GM12873 (cell line): ENCODE data around the gene WASF2.

Experiments used
- TF ChIP-seq, protein P1 (sequence below): IDR thresholded peaks from 2 replicates; pipeline ENCODE4 v1.5.1; 2012; ENCODE audit warnings: low read depth, mild to moderate bottlenecking, moderate library complexity, low read length, control low read depth; ENCODE audit not compliant: insufficient read depth; ENCODE audit errors: missing control alignments

The WASF2 gene

DNA sequence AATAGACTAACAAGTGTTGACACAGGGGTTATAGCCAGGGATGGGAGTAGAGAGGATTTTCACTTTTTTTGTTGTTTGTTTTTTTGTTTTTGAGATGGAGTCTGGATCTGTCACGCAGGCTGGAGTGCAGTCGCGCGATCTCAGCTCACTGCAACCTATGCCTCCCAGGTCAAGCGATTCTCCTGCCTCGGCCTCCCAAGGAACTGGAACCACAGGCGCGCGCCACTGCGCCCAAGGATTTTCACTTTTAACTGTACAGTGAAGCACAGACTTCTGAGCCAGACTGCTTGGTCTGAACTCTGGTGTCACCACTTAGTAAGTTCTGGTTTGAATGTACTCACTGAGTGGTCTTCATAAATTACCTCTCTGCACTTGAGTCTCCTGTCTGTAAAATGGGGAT, 40.2 kb upstream of the WASF2 start:
- TF ChIP-seq, protein P1, sequence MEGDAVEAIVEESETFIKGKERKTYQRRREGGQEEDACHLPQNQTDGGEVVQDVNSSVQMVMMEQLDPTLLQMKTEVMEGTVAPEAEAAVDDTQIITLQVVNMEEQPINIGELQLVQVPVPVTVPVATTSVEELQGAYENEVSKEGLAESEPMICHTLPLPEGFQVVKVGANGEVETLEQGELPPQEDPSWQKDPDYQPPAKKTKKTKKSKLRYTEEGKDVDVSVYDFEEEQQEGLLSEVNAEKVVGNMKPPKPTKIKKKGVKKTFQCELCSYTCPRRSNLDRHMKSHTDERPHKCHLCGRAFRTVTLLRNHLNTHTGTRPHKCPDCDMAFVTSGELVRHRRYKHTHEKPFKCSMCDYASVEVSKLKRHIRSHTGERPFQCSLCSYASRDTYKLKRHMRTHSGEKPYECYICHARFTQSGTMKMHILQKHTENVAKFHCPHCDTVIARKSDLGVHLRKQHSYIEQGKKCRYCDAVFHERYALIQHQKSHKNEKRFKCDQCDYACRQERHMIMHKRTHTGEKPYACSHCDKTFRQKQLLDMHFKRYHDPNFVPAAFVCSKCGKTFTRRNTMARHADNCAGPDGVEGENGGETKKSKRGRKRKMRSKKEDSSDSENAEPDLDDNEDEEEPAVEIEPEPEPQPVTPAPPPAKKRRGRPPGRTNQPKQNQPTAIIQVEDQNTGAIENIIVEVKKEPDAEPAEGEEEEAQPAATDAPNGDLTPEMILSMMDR = no peak

DNA sequence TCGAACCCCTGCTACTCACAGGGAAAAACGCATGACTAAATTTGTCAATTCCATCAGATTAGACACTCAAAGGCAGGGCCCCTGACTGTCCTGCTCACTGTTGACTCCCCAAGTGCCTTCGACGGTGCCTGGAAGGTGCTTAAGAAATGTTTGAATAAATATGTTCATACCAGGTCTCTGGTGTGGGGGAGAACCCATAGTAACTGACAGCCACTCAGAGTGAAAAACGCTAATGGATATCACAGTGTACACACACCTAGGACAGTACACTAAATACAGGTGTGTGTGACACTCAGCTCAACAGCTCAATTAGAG, 39.7 kb upstream of the WASF2 start:
- TF ChIP-seq, protein P1 = no peak

DNA sequence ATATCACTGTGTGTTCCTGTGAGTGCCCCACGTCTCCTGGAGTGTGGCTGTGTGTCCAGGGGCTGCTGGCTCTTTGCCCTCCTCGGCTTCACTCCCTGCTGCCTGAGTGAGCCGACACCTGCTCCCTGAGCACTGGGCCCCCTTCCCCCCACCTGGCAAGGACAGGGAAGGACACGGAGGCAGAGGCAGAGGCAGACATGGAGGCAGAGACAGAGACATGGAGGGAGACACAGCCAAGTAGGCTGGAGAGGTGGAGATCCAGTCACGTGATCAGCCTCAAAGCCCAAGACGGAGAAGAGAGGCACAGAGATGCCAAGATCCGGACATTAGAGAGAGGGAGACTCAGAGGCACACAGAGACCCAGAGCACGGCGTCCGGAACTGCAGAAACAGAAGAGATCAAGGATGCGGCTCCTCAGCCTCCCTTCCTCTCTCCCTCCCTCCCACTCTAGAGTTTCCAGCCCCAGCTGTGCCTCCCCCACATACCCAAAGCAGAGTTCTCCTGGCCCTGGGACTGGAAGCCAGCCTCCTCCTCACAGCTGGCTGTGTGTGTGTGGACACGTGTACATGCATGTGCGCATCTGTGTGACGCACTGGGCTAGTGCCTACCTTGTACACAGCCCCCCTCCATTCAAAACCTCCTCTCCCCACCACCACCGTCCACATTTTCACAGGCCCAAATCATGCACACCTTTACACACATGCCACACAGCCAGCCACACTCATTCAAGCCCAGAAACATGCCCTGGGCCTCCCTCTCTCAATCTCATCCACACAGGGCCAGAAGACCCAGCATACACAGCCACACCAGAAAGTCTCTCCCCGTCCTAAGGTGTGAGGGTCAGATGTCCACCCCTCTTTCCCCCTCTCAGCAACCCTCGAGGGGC, 39.1 kb upstream of the WASF2 start:
- TF ChIP-seq, protein P1 = no peak

DNA sequence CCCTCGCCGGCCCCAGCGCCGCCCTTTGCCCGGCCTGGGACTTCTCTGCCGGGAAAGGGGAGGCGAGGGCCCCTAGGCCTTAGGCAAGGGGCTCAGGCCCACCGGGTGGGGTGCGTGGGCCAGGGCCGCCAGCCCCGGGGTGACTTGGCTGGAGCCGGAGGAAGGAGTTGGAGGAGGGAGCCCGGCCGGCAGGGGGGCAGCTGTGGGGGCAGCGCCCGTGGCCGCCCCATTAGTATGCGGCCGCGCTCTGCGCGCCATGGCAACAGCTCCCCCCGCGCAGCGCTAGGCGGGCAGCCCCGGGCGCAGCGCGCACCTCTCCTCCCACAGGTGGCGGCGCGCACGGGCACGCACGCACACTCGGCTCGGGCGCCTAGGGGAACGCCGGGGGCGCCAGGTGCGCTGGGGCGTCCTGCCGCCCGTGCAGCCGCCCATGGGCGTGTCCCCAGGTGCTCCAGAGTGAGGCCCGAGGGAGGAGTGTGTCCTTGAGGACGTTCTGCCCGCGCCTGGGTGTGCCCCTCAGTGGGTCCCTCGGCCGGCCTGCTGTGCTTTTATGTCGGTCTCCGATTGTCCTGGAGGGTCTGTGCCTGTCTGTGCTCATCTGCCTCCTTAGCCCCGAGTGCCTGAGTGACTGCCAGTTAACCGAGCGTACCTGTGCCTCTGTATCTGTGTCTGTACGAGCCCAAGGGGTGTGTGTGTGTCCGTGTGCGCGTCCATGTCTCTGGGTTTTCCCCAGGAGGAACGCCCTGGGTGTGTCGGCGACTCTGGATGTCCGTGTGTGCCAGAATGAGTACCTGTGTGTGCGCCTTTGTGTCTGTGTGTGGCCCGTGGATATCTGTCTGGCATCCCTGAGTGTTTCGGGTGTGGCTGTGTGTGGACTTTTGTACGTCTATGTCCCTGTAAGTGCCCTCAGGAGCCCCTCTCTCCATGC, 38.2 kb upstream of the WASF2 start:
- TF ChIP-seq, protein P1 = peak; percentile 10

DNA sequence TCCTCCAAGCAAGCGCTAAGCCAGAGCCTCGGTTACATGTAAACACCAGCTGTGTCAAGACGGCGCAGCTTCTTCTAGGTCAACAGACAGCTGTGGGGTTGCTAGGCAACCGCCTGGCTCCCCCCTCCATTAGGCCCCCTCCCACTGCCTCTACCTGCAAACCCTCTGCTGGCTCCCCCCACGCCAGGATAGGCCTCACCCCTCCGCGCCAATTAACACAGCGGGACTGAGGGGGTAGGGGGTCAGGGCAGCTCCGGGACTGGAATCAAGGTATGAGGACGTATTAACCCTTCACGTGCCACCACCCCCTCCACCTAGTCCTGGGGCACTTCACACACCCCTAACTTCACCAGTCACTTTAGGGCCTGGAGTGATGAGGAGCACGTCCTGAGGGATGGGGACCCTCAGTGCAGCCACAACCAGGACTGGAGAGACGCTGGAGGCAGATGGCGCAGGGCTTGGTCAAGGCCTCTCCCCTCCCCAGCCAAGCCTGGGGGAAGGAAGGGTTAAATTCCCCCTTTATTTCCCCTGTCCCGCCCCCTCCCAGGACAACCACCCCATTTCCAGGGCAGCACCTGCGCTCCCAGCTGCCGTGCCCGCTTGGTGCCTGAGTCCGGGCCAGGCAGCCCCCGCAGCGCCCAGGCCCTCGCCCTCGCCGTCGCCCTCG, 37.4 kb upstream of the WASF2 start:
- TF ChIP-seq, protein P1 = no peak

DNA sequence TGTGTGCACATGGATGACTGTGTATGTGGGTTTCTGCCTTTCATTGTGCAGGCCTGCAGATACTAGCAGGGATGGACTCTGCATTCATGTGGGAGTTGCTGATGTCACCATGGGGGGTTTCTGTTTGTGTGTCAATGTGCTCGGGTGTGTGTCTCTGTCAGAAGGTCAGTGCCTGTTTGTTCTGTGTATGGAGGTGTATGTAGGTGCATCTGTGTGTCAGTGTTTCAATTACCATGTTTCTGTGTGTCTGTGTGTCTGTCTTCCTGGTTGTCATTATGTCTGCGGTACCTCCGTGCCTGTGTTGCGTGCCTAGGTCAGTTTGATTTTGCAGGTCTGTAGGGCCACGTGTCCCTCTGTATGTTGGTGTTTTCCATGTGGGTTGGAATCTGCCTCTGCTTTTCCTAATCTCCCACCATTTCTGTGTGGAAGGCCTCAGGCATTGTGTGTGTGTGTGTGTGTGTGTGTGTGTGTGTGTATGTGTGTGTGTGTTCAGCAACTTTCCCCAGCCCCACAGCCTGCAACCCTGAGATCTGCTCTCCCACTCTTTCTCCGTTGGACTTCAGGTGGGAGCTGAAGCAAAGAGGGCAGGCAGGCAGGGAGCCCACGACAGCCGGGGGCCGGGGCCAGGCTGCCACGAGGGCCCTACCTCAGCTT, 36.7 kb upstream of the WASF2 start:
- TF ChIP-seq, protein P1 = no peak
